ENCODE measurements around the gene MAPRE2. TPM values are rescaled to one million over a fixed set of nuclear protein-coding genes. Genes with fewer than 3 reads are reported as not detected.

Gene MAPRE2
- total and polyA plus RNA-seq, 2 of the 13 experiments (the other 11 are each of a cell fraction or from before 2014, with no cell fraction given): 34.5 to 67.9 TPM

GRCh38 chr18:35041815-35042387, 688 bp downstream of the MAPRE2 start (continued):
- no peak for TF ChIP-seq ZNF414 (CRISPR knock-in tag; IDR thresholded peaks at IDR 0.05)
- no peak for TF ChIP-seq ZNF770 (CRISPR knock-in tag; IDR thresholded peaks at IDR 0.05)
- TF ChIP-seq TARDBP (CRISPR knock-in tag; IDR thresholded peaks at IDR 0.05): 0 out of 2 replicates have a peak, but pooled peaks have one; percentile 1
- no peak for TF ChIP-seq NFYC (CRISPR knock-in tag; IDR thresholded peaks at IDR 0.05)
- no peak for TF ChIP-seq ZFP90 (CRISPR knock-in tag; IDR thresholded peaks at IDR 0.05; ENCODE audit: borderline replicate concordance)
- TF ChIP-seq EP300 (IDR thresholded peaks at IDR 0.05; ENCODE audit: low read depth in 2 of 2, low read length in 2 of 2): no peak
- TF ChIP-seq EP300 (CRISPR knock-in tag; IDR thresholded peaks at IDR 0.05; ENCODE audit: borderline replicate concordance): no peak
- no peak for TF ChIP-seq ZNF367 (CRISPR knock-in tag; IDR thresholded peaks at IDR 0.05; ENCODE audit: borderline replicate concordance)
- no peak for TF ChIP-seq TBP (CRISPR knock-in tag; IDR thresholded peaks at IDR 0.05)
- TF ChIP-seq KLF15 (CRISPR knock-in tag; IDR thresholded peaks at IDR 0.05; ENCODE audit: borderline replicate concordance): no peak
- no peak for TF ChIP-seq ZBTB46 (CRISPR knock-in tag; IDR thresholded peaks at IDR 0.05; ENCODE audit: borderline replicate concordance)
- no peak for TF ChIP-seq FOXA1 (IDR thresholded peaks at IDR 0.05)
- TF ChIP-seq FOXA1 (CRISPR knock-in tag; IDR thresholded peaks at IDR 0.05): no peak
- 0 out of 2 replicates have a peak, but pooled peaks have one; percentile 1 for TF ChIP-seq SP2 (CRISPR knock-in tag; IDR thresholded peaks at IDR 0.05)
- no peak for TF ChIP-seq E2F5 (CRISPR knock-in tag; conservative IDR thresholded peaks at IDR 0.05)
- TF ChIP-seq ARID5B (CRISPR knock-in tag; IDR thresholded peaks at IDR 0.05): no peak
- no peak for TF ChIP-seq TEF (CRISPR knock-in tag; IDR thresholded peaks at IDR 0.05)
- 0 out of 2 replicates have a peak, but pooled peaks have one; percentile 49 for TF ChIP-seq TGIF2 (CRISPR knock-in tag; IDR thresholded peaks at IDR 0.05)
- TF ChIP-seq SYNCRIP (IDR thresholded peaks at IDR 0.05; ENCODE audit: insufficient read depth, low read depth, low read length): no peak
- TF ChIP-seq NR2C2 (CRISPR knock-in tag; IDR thresholded peaks at IDR 0.05; ENCODE audit: borderline replicate concordance): peak; percentile 19; the same call in 1 of the 2 replicates

Measured in HepG2 (cell line).